Measurements from ENCODE around the gene STXBP2. TPM values are rescaled to one million over a fixed set of nuclear protein-coding genes. Genes with fewer than 3 reads are reported as not detected.

The STXBP2 gene
- total RNA-seq, 2 donors from 2014 or later, result 61.0 to 151 TPM

DNA sequence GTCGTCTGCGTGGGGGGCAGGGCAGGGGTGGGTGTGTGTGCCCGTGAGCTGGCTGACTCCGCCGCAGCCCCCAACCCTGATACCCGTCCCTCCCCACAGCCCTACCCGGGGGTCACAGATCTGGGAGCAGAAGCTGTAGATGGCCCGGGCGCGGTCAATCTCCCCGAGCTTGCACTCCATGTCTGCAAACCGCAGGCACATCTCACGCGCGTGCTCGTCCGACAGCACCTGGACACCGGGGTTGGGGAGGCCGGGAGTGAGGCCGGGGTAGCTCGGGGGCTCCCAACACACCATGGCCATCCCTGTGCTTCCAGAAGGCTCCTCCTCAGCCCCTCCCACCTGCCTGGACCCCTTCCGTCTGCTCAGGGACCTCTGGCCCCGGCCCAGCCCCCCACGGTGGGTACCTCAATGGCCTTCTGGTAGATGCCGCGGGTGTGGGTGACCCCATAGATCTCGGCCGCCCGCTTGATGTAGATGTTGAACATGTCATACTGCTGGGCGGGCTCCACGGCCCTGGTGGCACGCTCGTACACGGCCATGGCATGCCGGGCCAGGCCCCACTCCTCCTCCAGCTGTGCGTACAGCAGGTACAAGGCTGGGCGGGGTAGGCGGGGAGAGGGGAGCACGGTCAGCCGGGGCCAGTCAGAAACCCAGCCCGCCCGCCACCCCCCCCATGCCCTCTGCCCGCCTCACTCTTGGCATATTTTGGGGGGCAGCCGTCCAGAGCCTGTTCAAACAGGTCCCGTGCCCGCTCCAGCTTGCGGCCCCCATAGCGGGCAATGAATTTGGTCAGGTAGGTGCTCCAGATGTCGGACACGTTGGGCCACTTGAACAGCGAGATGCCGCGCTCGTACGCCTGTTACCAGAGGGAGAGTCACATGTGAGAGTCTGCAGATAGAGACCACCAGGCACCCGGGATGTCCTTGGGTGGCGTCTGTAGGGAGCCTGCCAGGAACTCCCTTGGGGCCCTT is 16.2 kb upstream of the STXBP2 start:
- Histone ChIP-seq H3K9me3 (no peaks in the 10 kb centered on the region), H3K27ac (peak overlapping the region; percentile 97 to 100 (median 100)), H3K4me1 (peaks cover 36% of the 10 kb centered on the region), H3K4me3 (no peak overlapping the region), H3K36me3 (replicated peaks in 1 of 2; ENCODE audit: insufficient read depth in 1 of 2, low read depth in 2 of 2) (peaks cover 9 to 33% of the 10 kb centered on the region in 2 donors), H3K27me3 (no peaks in the 10 kb centered on the region)
- DNase-seq, result peak in 1 of 4 donors; percentile 29
- TF ChIP-seq, protein P1, sequence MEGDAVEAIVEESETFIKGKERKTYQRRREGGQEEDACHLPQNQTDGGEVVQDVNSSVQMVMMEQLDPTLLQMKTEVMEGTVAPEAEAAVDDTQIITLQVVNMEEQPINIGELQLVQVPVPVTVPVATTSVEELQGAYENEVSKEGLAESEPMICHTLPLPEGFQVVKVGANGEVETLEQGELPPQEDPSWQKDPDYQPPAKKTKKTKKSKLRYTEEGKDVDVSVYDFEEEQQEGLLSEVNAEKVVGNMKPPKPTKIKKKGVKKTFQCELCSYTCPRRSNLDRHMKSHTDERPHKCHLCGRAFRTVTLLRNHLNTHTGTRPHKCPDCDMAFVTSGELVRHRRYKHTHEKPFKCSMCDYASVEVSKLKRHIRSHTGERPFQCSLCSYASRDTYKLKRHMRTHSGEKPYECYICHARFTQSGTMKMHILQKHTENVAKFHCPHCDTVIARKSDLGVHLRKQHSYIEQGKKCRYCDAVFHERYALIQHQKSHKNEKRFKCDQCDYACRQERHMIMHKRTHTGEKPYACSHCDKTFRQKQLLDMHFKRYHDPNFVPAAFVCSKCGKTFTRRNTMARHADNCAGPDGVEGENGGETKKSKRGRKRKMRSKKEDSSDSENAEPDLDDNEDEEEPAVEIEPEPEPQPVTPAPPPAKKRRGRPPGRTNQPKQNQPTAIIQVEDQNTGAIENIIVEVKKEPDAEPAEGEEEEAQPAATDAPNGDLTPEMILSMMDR (IDR thresholded peaks at IDR 0.05), result no peak
- no peak for TF ChIP-seq POLR2A (IDR thresholded peaks at IDR 0.05)
- no peak for ATAC-seq
- intact Hi-C loops (cut with DNase I), result no loop called here
- 94 to 98% methylated on average over 16 to 54 of the region's 57 CpGs for whole genome bisulfite sequencing, 2 donors

DNA sequence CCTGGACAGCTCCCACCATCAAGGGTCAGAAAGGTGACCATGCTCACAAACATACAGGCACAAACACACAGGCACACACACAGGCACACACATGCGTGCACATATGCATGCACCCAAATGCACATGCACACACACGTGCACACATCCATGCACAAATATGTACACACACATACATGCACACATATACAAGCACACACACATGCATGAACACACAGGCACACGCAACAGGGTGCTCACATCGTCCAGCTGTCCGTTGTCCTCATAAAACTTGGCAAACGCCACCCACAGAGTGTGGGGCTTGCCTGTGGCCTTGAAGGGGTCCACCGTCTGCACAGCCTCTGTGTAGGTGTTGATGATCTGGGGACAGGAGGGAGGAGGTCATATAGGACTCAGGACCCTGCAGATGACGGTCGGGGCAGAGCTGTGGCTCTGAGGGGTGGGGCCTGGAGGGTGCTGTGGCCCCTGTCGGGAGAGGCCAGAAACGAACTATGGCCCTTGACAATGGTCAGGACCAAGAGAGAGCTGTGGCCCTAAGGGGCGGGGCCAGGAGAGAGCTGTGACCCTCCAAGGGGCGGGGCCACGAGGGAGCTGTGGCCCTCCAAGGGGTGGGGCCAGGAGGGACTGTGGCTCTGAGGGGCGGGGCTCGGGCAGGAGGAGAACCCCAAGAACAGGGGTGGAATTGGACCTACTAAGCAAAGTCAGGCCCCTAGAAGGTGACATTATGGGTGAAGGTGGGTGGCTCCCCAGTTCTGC is 13.8 kb upstream of the STXBP2 start:
- intact Hi-C loops (cut with DNase I), result no loop called here
- H3K4me3 ChIP-seq, result no peak overlapping the region
- WGBS, 2 donors, result 79 to 82% methylated on average over 13 to 16 of the region's 16 CpGs

DNA sequence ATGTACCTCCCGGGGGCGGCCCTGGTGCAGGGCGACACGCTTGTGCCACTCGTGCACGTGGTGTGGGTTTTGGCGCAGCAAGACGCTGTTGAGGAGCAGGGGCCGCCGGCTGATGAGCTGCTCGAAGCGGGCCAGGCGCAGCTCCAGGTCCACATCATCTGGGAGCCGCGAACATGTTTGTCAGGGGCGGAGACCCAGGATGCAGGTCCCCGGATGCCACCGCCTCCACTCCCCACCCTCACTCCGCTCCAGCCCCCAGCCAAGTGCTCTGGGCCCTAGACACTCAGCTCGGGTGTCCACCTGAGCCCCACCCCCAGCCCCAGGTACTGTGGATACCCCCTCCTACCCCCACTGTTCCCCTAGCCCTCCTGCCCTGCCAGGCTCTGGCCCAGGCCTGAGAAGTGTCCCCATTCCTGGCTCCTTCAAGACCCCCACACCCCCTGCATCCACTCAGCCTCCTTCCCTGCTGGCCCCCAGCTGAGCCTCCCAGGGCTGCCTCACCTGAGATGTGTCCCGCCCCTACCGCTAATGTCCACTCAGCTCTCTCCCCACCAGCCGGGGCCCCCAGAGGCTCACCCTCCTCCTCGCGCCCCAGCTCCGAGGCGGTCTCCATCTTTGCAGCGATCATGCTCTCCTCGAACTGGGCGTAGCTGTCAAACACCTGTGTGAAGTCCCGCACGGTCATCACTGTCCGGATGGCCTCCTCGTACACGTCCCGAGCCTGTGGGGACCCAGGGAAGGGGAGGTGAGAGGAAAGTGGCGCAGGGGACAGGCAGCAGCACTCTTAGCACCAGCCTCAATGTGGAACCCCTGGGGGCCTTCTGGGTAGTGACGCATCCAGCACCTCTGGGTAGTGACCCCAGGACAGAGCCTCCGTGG is 12.9 kb upstream of the STXBP2 start:
- 86 to 90% methylated on average over 13 to 39 of the region's 39 CpGs for WGBS, 2 donors
- Histone ChIP-seq H3K4me3 (no peak overlapping the region), H3K4me1 (peaks cover 34% of the 10 kb centered on the region), H3K36me3 (replicated peaks in 1 of 2; ENCODE audit: insufficient read depth in 1 of 2, low read depth in 2 of 2) (peaks cover 9 to 32% of the 10 kb centered on the region in 2 donors), H3K27ac (no peak overlapping the region), H3K27me3 (no peaks in the 10 kb centered on the region), H3K9me3 (no peaks in the 10 kb centered on the region)
- ATAC-seq (no peak), DNase-seq (peak in 1 of 4 donors; percentile 13)
- TF ChIP-seq POLR2A (IDR thresholded peaks at IDR 0.05), result no peak
- TF ChIP-seq, protein P1 (IDR thresholded peaks at IDR 0.05), result no peak
- intact Hi-C loops (cut with DNase I), result no loop called here

More for the DNA sequence above, 13.8 kb upstream of the STXBP2 start:
- no peak overlapping the region for H3K27ac ChIP-seq
- peak in 1 of 4 donors; percentile 13 for DNase-seq
- TF ChIP-seq, protein P1 (IDR thresholded peaks at IDR 0.05), result no peak
- TF ChIP-seq POLR2A (IDR thresholded peaks at IDR 0.05), result no peak
- no peaks in the 10 kb centered on the region for H3K27me3 ChIP-seq
- no peaks in the 10 kb centered on the region for H3K9me3 ChIP-seq
- no peak for ATAC-seq
- peaks cover 34% of the 10 kb centered on the region for H3K4me1 ChIP-seq
- H3K36me3 ChIP-seq (replicated peaks in 1 of 2; ENCODE audit: insufficient read depth in 1 of 2, low read depth in 2 of 2), result peaks cover 9 to 32% of the 10 kb centered on the region in 2 donors

DNA sequence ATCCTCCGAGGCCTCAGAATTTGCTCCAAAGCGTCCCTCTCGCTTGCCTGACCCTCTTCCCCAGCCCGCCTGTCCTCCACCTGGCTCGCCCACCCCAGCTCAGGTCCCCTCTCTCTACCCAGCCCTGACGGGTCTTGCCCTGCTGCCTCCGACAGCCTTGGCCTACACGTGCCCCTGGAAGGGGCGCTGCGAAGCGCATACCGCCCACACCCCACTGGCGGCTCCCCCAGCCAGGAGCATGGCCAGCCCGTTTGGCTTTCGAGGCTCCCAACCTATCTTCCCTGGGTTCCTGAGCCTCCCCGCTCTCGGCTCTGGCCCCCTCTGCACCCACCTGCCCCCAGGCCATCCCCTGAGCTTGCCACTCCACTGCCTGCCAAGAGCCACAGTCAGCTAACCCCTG is 12.1 kb upstream of the STXBP2 start:
- 89 to 90% methylated on average over 11 to 17 of the region's 17 CpGs for WGBS, 2 donors
- Histone ChIP-seq H3K27ac (no peak overlapping the region), H3K4me1 (peaks cover 28% of the 10 kb centered on the region), H3K4me3 (no peak overlapping the region), H3K9me3 (no peaks in the 10 kb centered on the region), H3K27me3 (no peaks in the 10 kb centered on the region), H3K36me3 (replicated peaks in 1 of 2; ENCODE audit: insufficient read depth in 1 of 2, low read depth in 2 of 2) (peaks cover 9 to 32% of the 10 kb centered on the region in 2 donors)
- TF ChIP-seq, protein P1 (IDR thresholded peaks at IDR 0.05), result no peak
- TF ChIP-seq POLR2A (IDR thresholded peaks at IDR 0.05), result no peak
- DNase-seq, result no peak
- ATAC-seq, result no peak
- intact Hi-C loops (cut with DNase I), result no loop called here

All from body of pancreas (tissue), 4 donors.